Astrocyte of the spinal cord (primary cell): Measurements from ENCODE around the gene MARCHF10.

Source experiments
- DNase-seq: peaks from one replicate; pipeline ENCODE4 v3.0.0; 2011; ENCODE audit warnings: low read depth, low spot score
- H3K4me3 ChIP-seq: 2 replicates; pipeline ENCODE4 v1.5.1; 2011; ENCODE audit warnings: low read depth, mild to moderate bottlenecking, low read length, moderate library complexity
- CTCF ChIP-seq: IDR thresholded peaks from 2 replicates; pipeline ENCODE4 v1.5.1; 2012; ENCODE audit warnings: low read depth, mild to moderate bottlenecking, low read length, inconsistent platforms
- in situ Hi-C: cut with HindIII; loops from 2 replicates; pipeline ENCODE4 v1.10.0; 2017; ENCODE audit warnings: low sequenced_read_pairs

The MARCHF10 gene

DNA sequence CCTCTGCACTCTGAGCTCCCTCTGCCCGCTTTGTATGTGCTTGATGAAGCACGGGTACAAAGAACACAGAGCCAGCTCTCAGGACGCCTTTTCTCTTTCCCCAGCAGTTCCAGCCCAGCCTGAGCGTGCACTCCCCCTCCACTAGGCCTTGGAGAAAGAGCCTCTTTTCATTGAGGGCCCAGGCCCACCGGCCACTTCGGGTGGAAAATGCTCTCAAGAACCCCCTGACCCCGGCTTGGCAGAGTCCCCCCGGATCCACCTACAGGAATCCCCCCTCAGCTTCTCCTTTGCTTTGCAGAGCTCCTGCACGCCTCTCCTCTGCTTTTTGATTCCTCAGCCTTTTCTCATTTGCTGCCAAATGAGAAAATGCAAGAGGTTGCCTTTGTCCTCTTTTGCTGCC is 150.4 kb downstream of the MARCHF10 start:
- H3K4me3 ChIP-seq: no peak overlapping the region
- DNase-seq: no peak
- in situ Hi-C loops: no loop called here
- TF ChIP-seq CTCF: no peak

DNA sequence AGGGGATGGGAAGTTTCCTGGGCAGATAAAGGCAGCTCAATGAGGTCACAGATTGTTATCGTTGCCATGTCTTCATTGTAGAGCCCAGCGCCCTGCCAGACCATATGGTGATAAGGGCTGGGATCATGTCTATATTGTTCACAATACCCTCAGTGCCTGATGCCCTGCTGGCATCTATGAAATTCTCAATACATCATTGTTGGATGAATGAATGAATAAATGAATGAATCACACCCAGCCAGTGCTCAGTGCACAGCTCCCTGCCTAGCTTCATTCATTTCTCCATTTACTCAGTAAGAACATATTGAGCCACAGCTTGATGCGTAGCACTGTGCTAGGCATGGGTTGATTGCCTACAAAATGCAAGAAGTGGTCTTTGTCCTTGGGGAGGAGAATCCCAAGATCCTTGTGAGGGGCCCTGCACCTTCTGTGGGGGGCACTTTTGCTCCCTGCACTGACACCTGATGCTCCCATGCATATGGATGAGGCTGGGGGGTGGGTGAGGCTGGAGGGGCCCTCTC is 150.9 kb downstream of the MARCHF10 start:
- in situ Hi-C loops: no loop called here
- H3K4me3 ChIP-seq: no peak overlapping the region
- TF ChIP-seq CTCF: no peak
- no peak for DNase-seq

GRCh38 chr17:62656446-62656845 is 151.7 kb downstream of the MARCHF10 start:
- DNase-seq: no peak
- in situ Hi-C loops: no loop called here
- no peak for TF ChIP-seq CTCF
- no peak overlapping the region for H3K4me3 ChIP-seq

DNA sequence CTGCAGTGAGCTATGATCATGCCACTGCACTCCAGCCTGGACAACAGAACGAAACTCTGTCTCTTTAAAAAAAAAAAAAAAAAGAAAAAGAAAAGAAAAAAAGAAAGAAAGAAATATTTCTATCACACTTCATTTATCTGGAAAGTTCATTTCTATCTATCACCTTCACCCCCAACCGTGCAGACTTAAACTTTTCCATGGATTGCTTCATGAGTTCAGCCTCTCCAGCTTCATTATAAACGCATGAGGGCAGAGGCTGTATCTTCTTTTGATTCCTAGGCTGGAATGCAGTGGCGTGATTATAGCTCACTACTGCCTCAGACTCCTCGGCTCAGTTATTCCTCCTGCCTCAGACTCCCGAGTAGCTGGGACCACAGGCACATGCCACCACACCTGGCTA is 152.5 kb downstream of the MARCHF10 start:
- no peak for DNase-seq
- in situ Hi-C loops: no loop called here
- no peak overlapping the region for H3K4me3 ChIP-seq
- no peak for TF ChIP-seq CTCF

DNA sequence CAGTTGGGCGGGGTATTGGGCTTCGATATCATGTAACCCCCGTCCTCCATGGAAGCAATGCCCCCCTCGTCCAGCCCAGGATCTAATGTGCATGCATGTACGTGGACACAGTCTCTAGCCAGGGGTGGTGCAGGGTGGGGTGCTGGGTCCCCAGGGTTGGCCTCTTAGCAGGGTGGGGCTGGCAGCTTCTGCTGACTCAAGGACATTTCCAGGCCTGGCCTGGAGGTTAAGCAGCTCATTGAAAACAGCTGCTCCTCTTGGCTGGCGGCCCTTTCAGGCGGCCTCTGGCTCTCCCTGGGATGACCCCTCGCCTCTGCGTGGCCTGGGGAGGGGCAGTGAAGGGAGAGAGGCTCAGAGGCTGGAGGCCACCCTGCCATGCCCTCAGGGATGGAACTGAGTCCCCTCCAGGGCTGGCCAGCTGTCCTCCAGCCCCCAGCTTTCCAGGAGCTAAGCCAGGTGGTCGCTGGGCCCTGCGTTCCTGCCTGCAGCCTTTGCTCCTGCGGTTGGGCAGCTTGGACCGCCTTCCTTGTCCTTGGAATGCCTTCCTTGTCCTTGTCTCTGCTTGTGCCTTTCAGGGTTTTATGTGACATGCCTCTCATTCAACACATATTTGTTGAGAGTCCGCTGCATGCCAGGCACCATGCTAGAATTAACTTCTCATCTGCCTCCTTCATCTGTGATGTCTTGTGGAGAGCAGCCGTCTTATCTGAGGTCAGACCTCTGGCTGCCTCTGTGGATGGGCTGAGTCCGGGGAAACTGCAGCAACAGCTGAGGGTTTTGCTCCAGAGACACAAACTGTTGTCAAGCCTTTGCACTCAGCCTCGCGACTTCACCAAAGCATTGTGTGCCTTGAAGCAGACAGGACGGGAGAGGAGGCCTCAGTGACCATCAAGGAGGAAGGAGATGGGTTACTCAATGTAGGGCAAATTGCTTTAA is 154.0 kb downstream of the MARCHF10 start:
- DNase-seq: peak; percentile 48
- no peak for TF ChIP-seq CTCF
- H3K4me3 ChIP-seq: no peak overlapping the region
- in situ Hi-C loops: no loop called here

DNA sequence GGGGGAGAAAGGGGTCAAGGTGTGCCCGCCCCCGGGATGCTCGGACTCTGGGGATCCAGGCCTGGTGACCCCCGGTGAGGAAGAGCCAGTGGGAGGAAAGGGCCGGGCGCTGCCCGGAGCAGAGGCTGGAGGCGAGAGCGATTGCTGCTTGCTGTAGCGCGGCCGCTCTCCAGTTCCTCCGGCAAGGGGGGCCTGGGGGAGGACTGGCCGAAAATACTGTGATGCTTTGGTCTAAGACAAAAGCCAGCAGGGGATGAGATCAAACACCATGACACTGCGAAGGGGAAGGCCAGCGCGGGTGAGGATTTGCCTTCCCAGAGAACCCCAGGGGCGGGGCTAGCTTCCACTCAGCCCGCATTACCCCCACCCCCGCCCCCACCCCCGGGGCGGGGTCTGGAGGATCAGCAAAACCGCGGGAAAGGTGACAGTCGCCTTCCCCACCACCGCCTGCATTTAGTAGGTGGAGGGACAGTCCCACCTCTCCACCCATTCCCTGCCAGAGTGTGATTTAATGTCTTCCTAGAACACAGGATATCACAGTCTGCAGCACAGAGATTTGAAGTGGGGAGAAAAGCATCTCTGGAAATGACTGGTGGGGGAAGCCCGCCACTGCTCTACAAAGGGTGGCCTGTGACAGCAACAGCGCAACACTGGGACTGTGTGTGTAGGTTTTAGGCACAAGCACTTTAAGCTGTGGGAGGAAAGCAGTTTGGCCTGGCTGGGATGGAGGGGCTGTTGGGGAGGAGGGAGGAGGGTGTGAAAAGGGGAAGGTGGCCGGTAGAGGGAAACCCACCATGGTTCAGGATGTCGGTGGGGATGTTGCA is 154.9 kb downstream of the MARCHF10 start:
- DNase-seq: peak; percentile 68
- TF ChIP-seq CTCF: no peak

More for the DNA sequence above, 154.9 kb downstream of the MARCHF10 start:
- H3K4me3 ChIP-seq: peak overlapping the region; percentile 35
- in situ Hi-C loops: no loop called here
